ENCODE results near the gene ACTR5. TPM values are rescaled to one million over a fixed set of nuclear protein-coding genes. Genes with fewer than 3 reads are reported as not detected.

The ACTR5 gene
- total and polyA plus RNA-seq, 2 donors from 2014 or later = 5.8 to 8.4 TPM

DNA sequence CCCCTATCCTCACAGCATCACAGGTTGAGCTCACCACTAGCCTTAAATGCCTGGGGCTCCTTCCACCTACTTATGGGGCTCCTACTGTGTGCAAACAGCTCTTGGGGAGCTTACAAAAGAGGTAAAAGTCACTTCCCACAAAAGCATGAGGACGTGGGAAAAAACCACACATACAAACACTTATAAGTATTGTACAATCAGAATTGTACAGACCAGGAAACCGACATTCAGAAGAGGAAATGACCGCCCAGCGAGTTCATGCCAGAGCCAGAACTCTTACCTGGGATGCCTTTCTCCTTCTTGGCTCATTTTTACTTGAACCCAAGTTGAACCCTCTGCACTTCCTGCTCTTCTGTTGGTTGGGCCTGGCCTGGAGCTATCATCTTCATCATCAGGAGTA lies 50.9 kb downstream of the ACTR5 start:
- no peak overlapping the region for H3K27ac ChIP-seq (ENCODE audit: low read depth in 2 of 2, low read length in 2 of 2)
- DNase-seq = peak in 1 of 5 donors; percentile 39
- TF ChIP-seq, protein P1, sequence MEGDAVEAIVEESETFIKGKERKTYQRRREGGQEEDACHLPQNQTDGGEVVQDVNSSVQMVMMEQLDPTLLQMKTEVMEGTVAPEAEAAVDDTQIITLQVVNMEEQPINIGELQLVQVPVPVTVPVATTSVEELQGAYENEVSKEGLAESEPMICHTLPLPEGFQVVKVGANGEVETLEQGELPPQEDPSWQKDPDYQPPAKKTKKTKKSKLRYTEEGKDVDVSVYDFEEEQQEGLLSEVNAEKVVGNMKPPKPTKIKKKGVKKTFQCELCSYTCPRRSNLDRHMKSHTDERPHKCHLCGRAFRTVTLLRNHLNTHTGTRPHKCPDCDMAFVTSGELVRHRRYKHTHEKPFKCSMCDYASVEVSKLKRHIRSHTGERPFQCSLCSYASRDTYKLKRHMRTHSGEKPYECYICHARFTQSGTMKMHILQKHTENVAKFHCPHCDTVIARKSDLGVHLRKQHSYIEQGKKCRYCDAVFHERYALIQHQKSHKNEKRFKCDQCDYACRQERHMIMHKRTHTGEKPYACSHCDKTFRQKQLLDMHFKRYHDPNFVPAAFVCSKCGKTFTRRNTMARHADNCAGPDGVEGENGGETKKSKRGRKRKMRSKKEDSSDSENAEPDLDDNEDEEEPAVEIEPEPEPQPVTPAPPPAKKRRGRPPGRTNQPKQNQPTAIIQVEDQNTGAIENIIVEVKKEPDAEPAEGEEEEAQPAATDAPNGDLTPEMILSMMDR (IDR thresholded peaks at IDR 0.05; ENCODE audit: borderline replicate concordance, extremely low read depth, insufficient read depth) = no peak
- H3K4me3 ChIP-seq (ENCODE audit: low read length in 3 of 3) = no peak overlapping the region
- no peak overlapping the region for H3K9ac ChIP-seq (ENCODE audit: low read length in 3 of 3)
- H3K9me3 ChIP-seq (ENCODE audit: control insufficient read depth in 2 of 3, insufficient read depth in 1 of 3, low read length in 3 of 3) = no peaks in the 10 kb centered on the region
- no peaks in the 10 kb centered on the region for H3K36me3 ChIP-seq (ENCODE audit: control insufficient read depth in 2 of 3, insufficient read depth in 3 of 3, low read length in 3 of 3)
- no peak for FAIRE-seq
- no peaks in the 10 kb centered on the region for H3K27me3 ChIP-seq (ENCODE audit: control insufficient read depth, insufficient read depth, low read length)
- intact Hi-C loops (cut with DNase I) = no loop called here
- H3K4me1 ChIP-seq (ENCODE audit: control insufficient read depth in 2 of 3, insufficient read depth in 2 of 3, low read depth in 1 of 3, low read length in 3 of 3) = no peaks in the 10 kb centered on the region

DNA sequence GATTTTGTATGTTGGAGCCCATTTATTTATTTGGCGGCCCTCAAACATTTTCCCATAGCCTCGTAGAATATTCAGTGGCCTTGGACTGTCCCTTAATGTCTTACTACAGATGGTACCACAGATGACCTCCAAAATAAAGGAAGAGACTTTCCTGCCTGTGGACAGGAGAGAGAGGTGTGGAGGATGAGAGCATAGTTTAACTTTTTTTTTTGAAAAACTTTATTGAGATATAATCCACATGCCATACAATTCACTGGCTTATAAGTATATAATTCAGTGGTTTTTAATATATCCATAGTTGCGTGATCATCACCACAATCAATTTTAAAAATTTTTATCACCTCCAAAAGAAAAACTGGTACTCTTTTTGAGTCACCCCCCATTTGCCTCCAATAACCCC lies 52.6 kb downstream of the ACTR5 start:
- Histone ChIP-seq H3K27ac (ENCODE audit: low read depth in 2 of 2, low read length in 2 of 2) (no peak overlapping the region), H3K9me3 (ENCODE audit: control insufficient read depth in 2 of 3, insufficient read depth in 1 of 3, low read length in 3 of 3) (no peaks in the 10 kb centered on the region), H3K4me3 (ENCODE audit: low read length in 3 of 3) (no peak overlapping the region), H3K36me3 (ENCODE audit: control insufficient read depth in 2 of 3, insufficient read depth in 3 of 3, low read length in 3 of 3) (no peaks in the 10 kb centered on the region), H3K9ac (ENCODE audit: low read length in 3 of 3) (no peak overlapping the region), H3K27me3 (ENCODE audit: control insufficient read depth, insufficient read depth, low read length) (no peaks in the 10 kb centered on the region), H3K4me1 (ENCODE audit: control insufficient read depth in 2 of 3, insufficient read depth in 2 of 3, low read depth in 1 of 3, low read length in 3 of 3) (peaks cover 0 to 5% (median 0%) of the 10 kb centered on the region in 3 donors)
- intact Hi-C loops (cut with DNase I) = no loop called here
- FAIRE-seq (no peak), DNase-seq (no peak)
- TF ChIP-seq, protein P1 (IDR thresholded peaks at IDR 0.05; ENCODE audit: borderline replicate concordance, extremely low read depth, insufficient read depth) = no peak

DNA sequence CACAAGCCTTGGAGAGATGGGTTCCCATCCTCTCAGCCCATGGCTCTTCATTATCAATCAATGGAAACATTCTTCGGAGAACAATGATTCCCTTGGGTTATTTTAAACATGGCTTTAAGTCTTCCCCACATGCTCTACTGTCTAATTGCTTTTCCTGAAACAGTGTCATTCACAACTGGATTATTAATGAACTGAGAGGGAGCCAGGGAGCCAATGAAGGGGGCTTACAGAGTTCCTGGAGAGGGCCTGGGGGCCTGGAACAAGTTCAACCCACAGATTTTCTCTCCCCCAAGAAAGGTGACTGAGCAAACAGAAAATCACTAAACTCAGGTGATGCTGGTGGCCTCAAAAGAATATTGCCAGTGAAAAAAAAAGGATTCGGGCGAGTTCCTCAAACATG lies 56.0 kb downstream of the ACTR5 start:
- H3K27ac ChIP-seq (ENCODE audit: low read depth in 2 of 2, low read length in 2 of 2) = peak overlapping the region; percentile 11 to 77
- DNase-seq = no peak
- TF ChIP-seq, protein P1 (IDR thresholded peaks at IDR 0.05; ENCODE audit: borderline replicate concordance, extremely low read depth, insufficient read depth) = no peak
- intact Hi-C loops (cut with DNase I) = no loop called here
- H3K27me3 ChIP-seq (ENCODE audit: control insufficient read depth, insufficient read depth, low read length) = peaks cover 5% of the 10 kb centered on the region
- no peak overlapping the region for H3K9ac ChIP-seq (ENCODE audit: low read length in 3 of 3)
- H3K36me3 ChIP-seq (ENCODE audit: control insufficient read depth in 2 of 3, insufficient read depth in 3 of 3, low read length in 3 of 3) = no peaks in the 10 kb centered on the region
- H3K4me3 ChIP-seq (ENCODE audit: low read length in 3 of 3) = no peak overlapping the region
- no peaks in the 10 kb centered on the region for H3K9me3 ChIP-seq (ENCODE audit: control insufficient read depth in 2 of 3, insufficient read depth in 1 of 3, low read length in 3 of 3)
- H3K4me1 ChIP-seq (ENCODE audit: control insufficient read depth in 2 of 3, insufficient read depth in 2 of 3, low read depth in 1 of 3, low read length in 3 of 3) = peaks cover 0 to 19% (median 7%) of the 10 kb centered on the region in 3 donors
- FAIRE-seq = no peak

Measured in kidney (tissue), 14 donors.